ENCODE measurements around the gene TAF9B. TPM values are rescaled to one million over a fixed set of nuclear protein-coding genes. Genes with fewer than 3 reads are reported as not detected.

Gene TAF9B
- total and polyA plus RNA-seq, 2 donors (not counting 1 experiment from before 2014, with no cell fraction given): 2.2 to 13.7 TPM

- H2AFZ ChIP-seq (ENCODE audit: insufficient read depth, low read depth, low read length, poor library complexity, severe bottlenecking): no peak overlapping the region
- H3K9ac ChIP-seq (ENCODE audit: low read length): no peak overlapping the region
- H3K4me1 ChIP-seq (ENCODE audit: control insufficient read depth in 2 of 2, insufficient read depth in 2 of 2, low read length in 2 of 2): peaks cover 33 to 40% of the 10 kb centered on the region in 2 donors
- Mint-ChIP-seq H3K4me3 (no peak overlapping the region), H3K9me3 (ENCODE audit: insufficient read depth) (no peaks in the 10 kb centered on the region), H3K4me1 (peaks cover 51% of the 10 kb centered on the region), H3K27ac (no peak overlapping the region), H3K27me3 (no peaks in the 10 kb centered on the region)
- H3K27ac ChIP-seq (ENCODE audit: low read length in 2 of 2): no peak overlapping the region
- ATAC-seq (ENCODE audit: low read depth) (no peak), DNase-seq (no peak)
- H3K4me2 ChIP-seq (replicated peaks; ENCODE audit: low read depth, low read length, poor library complexity, severe bottlenecking): no peak overlapping the region
- H4K20me1 ChIP-seq (ENCODE audit: control insufficient read depth, insufficient read depth, low read length, poor library complexity, severe bottlenecking): peaks cover 31% of the 10 kb centered on the region
- peaks cover 87% of the 10 kb centered on the region for H3K79me2 ChIP-seq (ENCODE audit: control insufficient read depth, insufficient read depth, low read length)
- TF ChIP-seq, protein P1, sequence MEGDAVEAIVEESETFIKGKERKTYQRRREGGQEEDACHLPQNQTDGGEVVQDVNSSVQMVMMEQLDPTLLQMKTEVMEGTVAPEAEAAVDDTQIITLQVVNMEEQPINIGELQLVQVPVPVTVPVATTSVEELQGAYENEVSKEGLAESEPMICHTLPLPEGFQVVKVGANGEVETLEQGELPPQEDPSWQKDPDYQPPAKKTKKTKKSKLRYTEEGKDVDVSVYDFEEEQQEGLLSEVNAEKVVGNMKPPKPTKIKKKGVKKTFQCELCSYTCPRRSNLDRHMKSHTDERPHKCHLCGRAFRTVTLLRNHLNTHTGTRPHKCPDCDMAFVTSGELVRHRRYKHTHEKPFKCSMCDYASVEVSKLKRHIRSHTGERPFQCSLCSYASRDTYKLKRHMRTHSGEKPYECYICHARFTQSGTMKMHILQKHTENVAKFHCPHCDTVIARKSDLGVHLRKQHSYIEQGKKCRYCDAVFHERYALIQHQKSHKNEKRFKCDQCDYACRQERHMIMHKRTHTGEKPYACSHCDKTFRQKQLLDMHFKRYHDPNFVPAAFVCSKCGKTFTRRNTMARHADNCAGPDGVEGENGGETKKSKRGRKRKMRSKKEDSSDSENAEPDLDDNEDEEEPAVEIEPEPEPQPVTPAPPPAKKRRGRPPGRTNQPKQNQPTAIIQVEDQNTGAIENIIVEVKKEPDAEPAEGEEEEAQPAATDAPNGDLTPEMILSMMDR (IDR thresholded peaks at IDR 0.05): no peak
- TF ChIP-seq EZH2 (IDR thresholded peaks at IDR 0.05; ENCODE audit: borderline replicate concordance, insufficient read depth, low read depth, low read length, poor library complexity, severe bottlenecking): no peak
- WGBS (ENCODE audit: insufficient coverage): no CpG with 5 or more reads among the region's 2 CpGs
- POLR2A ChIA-PET: no interaction called here
- peaks cover 0 to 42% of the 10 kb centered on the region in 2 experiments for H3K36me3 ChIP-seq (replicated peaks in 1 of 2; ENCODE audit: control extremely low read depth in 1 of 2, control insufficient read depth in 1 of 2, extremely low read depth in 1 of 2, insufficient read depth in 2 of 2, low read length in 1 of 2)
- no peaks in the 10 kb centered on the region for H3K9me3 ChIP-seq (ENCODE audit: control extremely low read depth in 1 of 3, control insufficient read depth in 2 of 3, insufficient read depth in 1 of 3, low read length in 2 of 3)
- intact Hi-C loops (cut with micrococcal nuclease): loop anchor here (5.0 to 10.0 kb wide), 4 partner anchors 215 to 985 kb away; partner anchors contain the start of gene CYSLTR1
- H3K4me3 ChIP-seq (ENCODE audit: control extremely low read depth in 1 of 5, extremely low read depth in 1 of 5, insufficient read depth in 1 of 5, low read depth in 2 of 5, low read length in 4 of 5): no peak overlapping the region
- H3K27me3 ChIP-seq (replicated peaks in 1 of 4; ENCODE audit: control extremely low read depth in 1 of 4, control insufficient read depth in 3 of 4, insufficient read depth in 4 of 4, low read length in 3 of 4): no peaks in the 10 kb centered on the region
- CTCF ChIA-PET: no interaction called here
Measured at GRCh38 chrX:78109458-78109857, 30.0 kb downstream of the TAF9B start.

DNA sequence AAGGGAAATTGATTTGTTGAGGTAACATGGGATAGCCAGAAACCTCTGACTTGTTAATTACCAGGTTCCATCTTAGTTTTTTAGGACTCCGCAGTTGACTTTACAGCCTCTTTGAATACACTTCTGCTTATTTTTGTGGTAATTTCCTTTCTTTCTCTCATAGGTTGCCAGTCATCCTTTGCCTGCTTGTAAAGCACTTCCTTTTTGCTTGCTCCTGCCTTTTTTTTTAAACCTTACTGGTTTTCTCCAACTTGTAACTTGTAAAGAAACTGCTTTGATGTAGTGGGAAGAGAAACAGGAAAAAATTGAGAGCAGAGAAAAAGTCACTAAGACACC is 32.8 kb downstream of the TAF9B start:
- H3K4me2 ChIP-seq (replicated peaks; ENCODE audit: low read depth, low read length, poor library complexity, severe bottlenecking): peak overlapping the region; percentile 75
- Mint-ChIP-seq H3K4me1 (peaks cover 50% of the 10 kb centered on the region), H3K27ac (peak overlapping the region; percentile 81), H3K9me3 (ENCODE audit: insufficient read depth) (no peaks in the 10 kb centered on the region), H3K27me3 (no peaks in the 10 kb centered on the region), H3K4me3 (peak overlapping the region; percentile 97)
- peak overlapping the region; percentile 4 to 87 (median 43) for H3K4me3 ChIP-seq (ENCODE audit: control extremely low read depth in 1 of 5, extremely low read depth in 1 of 5, insufficient read depth in 1 of 5, low read depth in 2 of 5, low read length in 4 of 5)
- ATAC-seq (ENCODE audit: low read depth): no peak
- H4K20me1 ChIP-seq (ENCODE audit: control insufficient read depth, insufficient read depth, low read length, poor library complexity, severe bottlenecking): peaks cover 16% of the 10 kb centered on the region
- H3K27ac ChIP-seq (ENCODE audit: low read length in 2 of 2): peak overlapping the region; percentile 82 to 87
- peak; percentile 41 for DNase-seq
- TF ChIP-seq, protein P1 (IDR thresholded peaks at IDR 0.05): no peak
- TF ChIP-seq EZH2 (IDR thresholded peaks at IDR 0.05; ENCODE audit: borderline replicate concordance, insufficient read depth, low read depth, low read length, poor library complexity, severe bottlenecking): no peak
- intact Hi-C loops (cut with micrococcal nuclease): loop anchor here (5.0 to 10.0 kb wide), 4 partner anchors 218 to 988 kb away; partner anchors contain the start of gene CYSLTR1
- peaks cover 72% of the 10 kb centered on the region for H3K79me2 ChIP-seq (ENCODE audit: control insufficient read depth, insufficient read depth, low read length)
- H3K27me3 ChIP-seq (replicated peaks in 1 of 4; ENCODE audit: control extremely low read depth in 1 of 4, control insufficient read depth in 3 of 4, insufficient read depth in 4 of 4, low read length in 3 of 4): no peaks in the 10 kb centered on the region
- peak overlapping the region; percentile 36 for H2AFZ ChIP-seq (ENCODE audit: insufficient read depth, low read depth, low read length, poor library complexity, severe bottlenecking)
- H3K36me3 ChIP-seq (replicated peaks in 1 of 2; ENCODE audit: control extremely low read depth in 1 of 2, control insufficient read depth in 1 of 2, extremely low read depth in 1 of 2, insufficient read depth in 2 of 2, low read length in 1 of 2): peaks cover 0 to 22% of the 10 kb centered on the region in 2 experiments
- ChIA-PET POLR2A (no interaction called here), CTCF (no interaction called here)
- WGBS (ENCODE audit: insufficient coverage): no CpG with 5 or more reads among the region's 1 CpG
- no peaks in the 10 kb centered on the region for H3K9me3 ChIP-seq (ENCODE audit: control extremely low read depth in 1 of 3, control insufficient read depth in 2 of 3, insufficient read depth in 1 of 3, low read length in 2 of 3)
- H3K4me1 ChIP-seq (ENCODE audit: control insufficient read depth in 2 of 2, insufficient read depth in 2 of 2, low read length in 2 of 2): peaks cover 33 to 49% of the 10 kb centered on the region in 2 donors
- peak overlapping the region; percentile 80 for H3K9ac ChIP-seq (ENCODE audit: low read length)
